A549 (cell line): Measurements from ENCODE around the gene RAB3GAP1. TPM values are rescaled to one million over a fixed set of nuclear protein-coding genes. Genes with fewer than 3 reads are reported as not detected.

Experiments
- ATAC-seq, 2 experiments: fragments of 200-7000 bp in 1 of 2; fragments of >200 bp in 1 of 2; cut with Nextera tagmentation in 1 of 2; cut with Tn5 transposase in 1 of 2; 3 replicates each; pipeline versions ENCODE4 v1.8.0 to v1.9.1; 2018 to 2020; ENCODE audit warnings: mild to moderate bottlenecking in 1 of 2, moderate library complexity in 1 of 2
- CTCF ChIA-PET: fragments of 300-600 bp; sonication (Branson Sonifier 250); formaldehyde crosslinking; extraction: SDS; loops from one replicate; lab custom pipeline; 2021; ENCODE audit warnings: antibody characterized with exemption, inconsistent platforms; lab: Yijun Ruan, JAX
- POLR2A ChIA-PET: fragments of 350-600 bp; formaldehyde crosslinking; extraction: SDS; loops from one replicate; lab custom pipeline; 2021; ENCODE audit warnings: antibody characterized with exemption, inconsistent platforms; lab: Yijun Ruan, JAX
- DNase-seq, 2 experiments: peaks; one replicate each; pipeline versions ENCODE4 v3.0.0 to v3.0.0-alpha.2; 2011 to 2016; ENCODE audit warnings: low read depth in 1 of 2, low spot score in 1 of 2
- FAIRE-seq: peaks from 2 replicates; lab custom pipeline; 2011; peaks lifted over from hg19 to GRCh38; lab: Jason Lieb, UNC
- H3K27ac ChIP-seq, 2 experiments: fragments of >200 bp; sonication (Bioruptor Twin); formaldehyde crosslinking; 3 replicates each; pipeline ENCODE4 v1.5.1; 2016 to 2017
- H3K4me1 ChIP-seq: fragments of >200 bp; sonication (Bioruptor Twin); formaldehyde crosslinking; 3 replicates; pipeline ENCODE4 v1.6.1; 2016
- H3K4me2 ChIP-seq: fragments of >200 bp; sonication (Bioruptor Twin); formaldehyde crosslinking; 3 replicates; pipeline ENCODE4 v1.6.1; 2016
- H3K4me3 ChIP-seq: fragments of >200 bp; sonication (Bioruptor Twin); formaldehyde crosslinking; 3 replicates; pipeline ENCODE4 v1.5.1; 2016
- H3K9me3 ChIP-seq: fragments of >200 bp; sonication (Bioruptor Twin); formaldehyde crosslinking; 3 replicates; pipeline ENCODE4 v1.6.1; 2016
- CEBPB ChIP-seq, 2 experiments: fragments of >200 bp in 1 of 2; sonication (Bioruptor Twin) in 1 of 2; formaldehyde crosslinking in 1 of 2; IDR thresholded peaks; 2 replicates each; pipeline ENCODE4 v1.6.1; 2012 to 2016
- CHD2 ChIP-seq: fragments of 150-350 bp; IDR thresholded peaks from 2 replicates; pipeline ENCODE4 v1.6.1; 2014; ENCODE audit warnings: low read length; ENCODE audit not compliant: partially characterized antibody
- CHD4 ChIP-seq: fragments of 200-600 bp; sonication (generic); IDR thresholded peaks from 2 replicates; pipeline ENCODE4 v1.6.1; 2016; ENCODE audit warnings: antibody characterized with exemption, mild to moderate bottlenecking, borderline replicate concordance
- E2F6 ChIP-seq: IDR thresholded peaks from 2 replicates; pipeline ENCODE4 v1.6.1; 2012; ENCODE audit warnings: low read depth, borderline replicate concordance
- ELK1 ChIP-seq: fragments of 150-350 bp; IDR thresholded peaks from 2 replicates; pipeline ENCODE4 v1.6.1; 2014; ENCODE audit warnings: low read depth, mild to moderate bottlenecking, low read length
- EP300 ChIP-seq, 2 experiments: fragments of >200 bp; sonication (Bioruptor Twin); formaldehyde crosslinking; IDR thresholded peaks; 2 replicates in 1 of 2; 3 replicates in 1 of 2; pipeline ENCODE4 v1.6.1; 2016 to 2017
- ESRRA ChIP-seq: fragments of 150-350 bp; IDR thresholded peaks from 2 replicates; pipeline ENCODE4 v1.6.1; 2014; ENCODE audit warnings: mild to moderate bottlenecking, low read length, borderline replicate concordance
- FOXS1 ChIP-seq: fragments of 250-450 bp; sonication (Bioruptor Pico); IDR thresholded peaks from 2 replicates; pipeline ENCODE4 v1.5.0; 2020; ENCODE audit warnings: mild to moderate bottlenecking, moderate library complexity
- GATA3 ChIP-seq: IDR thresholded peaks from 2 replicates; pipeline ENCODE4 v1.6.1; 2012; ENCODE audit warnings: borderline replicate concordance
- HDAC2 ChIP-seq: fragments of 200-600 bp; sonication (generic); IDR thresholded peaks from 2 replicates; pipeline ENCODE4 v1.6.1; 2016
- HEYL ChIP-seq: fragments of 250-450 bp; sonication (Bioruptor Pico); IDR thresholded peaks from 2 replicates; pipeline ENCODE4 v1.8.0; 2021; ENCODE audit warnings: mild to moderate bottlenecking, moderate library complexity
- HOXA7 ChIP-seq: fragments of 250-450 bp; sonication (Bioruptor Pico); IDR thresholded peaks from 2 replicates; pipeline ENCODE4 v1.5.0; 2020; ENCODE audit warnings: mild to moderate bottlenecking, moderate library complexity
- JUN ChIP-seq, 2 experiments: fragments of >200 bp; sonication (Bioruptor Twin); formaldehyde crosslinking; IDR thresholded peaks; 2 replicates in 1 of 2; 3 replicates in 1 of 2; pipeline ENCODE4 v1.6.1; 2016 to 2017
- KDM5A ChIP-seq: fragments of 200-600 bp; sonication (generic); IDR thresholded peaks from 2 replicates; pipeline ENCODE4 v1.6.1; 2016; ENCODE audit warnings: antibody characterized with exemption, mild to moderate bottlenecking
- MAFK ChIP-seq: fragments of 450-650 bp; IDR thresholded peaks from 2 replicates; pipeline ENCODE4 v1.6.1; 2014; ENCODE audit not compliant: partially characterized antibody
- MYC ChIP-seq: IDR thresholded peaks from 2 replicates; pipeline ENCODE4 v1.6.1; 2012; ENCODE audit warnings: mild to moderate bottlenecking, inconsistent platforms, low read length, improper control_type of control experiment, borderline replicate concordance
- NFE2L2 ChIP-seq: fragments of 150-350 bp; conservative IDR thresholded peaks from 2 replicates; pipeline ENCODE4 v1.6.1; 2014; ENCODE audit warnings: low read length
- NPAS2 ChIP-seq: fragments of 250-450 bp; sonication (Bioruptor Pico); IDR thresholded peaks from 2 replicates; pipeline ENCODE4 v1.8.0; 2022; ENCODE audit warnings: mild to moderate bottlenecking, moderate library complexity, borderline replicate concordance
- PBX3 ChIP-seq: IDR thresholded peaks from 2 replicates; pipeline ENCODE4 v1.6.1; 2012
- POLR2A ChIP-seq: IDR thresholded peaks from 2 replicates; pipeline ENCODE4 v1.6.1; 2012; ENCODE audit warnings: mild to moderate bottlenecking, low read length
- POLR2AphosphoS2 ChIP-seq: conservative IDR thresholded peaks from 2 replicates; pipeline ENCODE4 v1.6.1; 2012; ENCODE audit warnings: low read length, improper control_type of control experiment, inconsistent platforms
- RAD21 ChIP-seq, 2 experiments: fragments of >200 bp in 1 of 2; sonication (Bioruptor Twin) in 1 of 2; formaldehyde crosslinking in 1 of 2; IDR thresholded peaks in 1 of 2; conservative IDR thresholded peaks in 1 of 2; 2 replicates in 1 of 2; 3 replicates in 1 of 2; pipeline ENCODE4 v1.6.1; 2012 to 2018; ENCODE audit warnings: inconsistent platforms in 1 of 2
- RCOR1 ChIP-seq: fragments of 150-350 bp; IDR thresholded peaks from 2 replicates; pipeline ENCODE4 v1.6.1; 2014; ENCODE audit warnings: antibody characterized with exemption, low read length, low read depth
- REST ChIP-seq: fragments of 200-600 bp; sonication (generic); IDR thresholded peaks from 2 replicates; pipeline ENCODE4 v1.6.1; 2016; ENCODE audit warnings: antibody characterized with exemption, mild to moderate bottlenecking, moderate library complexity
- RNF2 ChIP-seq: fragments of 200-600 bp; sonication (generic); IDR thresholded peaks from 2 replicates; pipeline ENCODE4 v1.6.1; 2016; ENCODE audit warnings: low read depth, mild to moderate bottlenecking, antibody characterized with exemption, moderate library complexity, borderline replicate concordance
- SMC3 ChIP-seq: fragments of >200 bp; sonication (Bioruptor Twin); formaldehyde crosslinking; IDR thresholded peaks from 3 replicates; pipeline ENCODE4 v1.6.1; 2018; ENCODE audit warnings: inconsistent platforms
- SREBF2 ChIP-seq: fragments of 450-650 bp; IDR thresholded peaks from 2 replicates; pipeline ENCODE4 v1.6.1; 2014; ENCODE audit warnings: mild to moderate bottlenecking, moderate library complexity
- TFCP2L1 ChIP-seq: fragments of 250-450 bp; sonication (Bioruptor Pico); IDR thresholded peaks from 2 replicates; pipeline ENCODE4 v1.5.0; 2021; ENCODE audit warnings: mild to moderate bottlenecking
- ZC3H11A ChIP-seq: fragments of 450-650 bp; IDR thresholded peaks from 2 replicates; pipeline ENCODE4 v1.6.1; 2014; ENCODE audit warnings: antibody characterized with exemption, mild to moderate bottlenecking
- WGBS: methylation state at CpG from one replicate; pipeline ENCODE4 v1.1.6; 2017; ENCODE audit errors: missing lambda C conversion rate; 5-methylcytosine and 5-hydroxymethylcytosine counted together
- polyA plus RNA-seq, 4 experiments: library from polyadenylated mRNA; depleted of rRNA in 3 of 4; stranded (reverse); fragments of >200 nt; fragmentation: RNase III in 1 of 4; extraction: RNeasy Plus Mini Kit Qiagen cat#74134 plus additional on column Dnase treatment in 1 of 4; gene quantifications; 2 replicates in 3 of 4; 3 replicates in 1 of 4; pipeline ENCODE4 v1.2.3, GENCODE V29; 2011 to 2017

Gene RAB3GAP1
- polyA plus RNA-seq, 2 of the 4 experiments (the other 2 are of a cell fraction) = 29.7 to 44.6 TPM

GRCh38 chr2:135095591-135095990 lies 43.5 kb downstream of the RAB3GAP1 start:
- POLR2A ChIA-PET = no interaction called here
- no peaks in the 10 kb centered on the region for H3K9me3 ChIP-seq
- no peak overlapping the region for H3K27ac ChIP-seq
- no peak overlapping the region for H3K4me2 ChIP-seq
- ATAC-seq (no peak), FAIRE-seq (no peak), DNase-seq (no peak)
- H3K4me1 ChIP-seq = peaks cover 34% of the 10 kb centered on the region
- H3K4me3 ChIP-seq = no peak overlapping the region
- 93% methylated on average over 3 of the region's 3 CpGs for WGBS
- no peak for TF ChIP-seq CHD4
- TF ChIP-seq MYC = no peak
- TF ChIP-seq SREBF2 = no peak
- TF ChIP-seq FOXS1 (CRISPR knock-in tag) = no peak
- TF ChIP-seq EP300 (IDR thresholded peaks at IDR 0.05) = no peak
- TF ChIP-seq ZC3H11A = no peak
- TF ChIP-seq NPAS2 (CRISPR knock-in tag) = no peak
- TF ChIP-seq CHD2 = no peak
- no peak for TF ChIP-seq HEYL (CRISPR knock-in tag)
- TF ChIP-seq ELK1 = no peak
- no peak for TF ChIP-seq TFCP2L1
- TF ChIP-seq RCOR1 = no peak
- TF ChIP-seq GATA3 = no peak
- TF ChIP-seq HOXA7 (CRISPR knock-in tag) = no peak
- TF ChIP-seq, all 56 proteins: peak for 0
- CTCF ChIA-PET = no interaction called here

GRCh38 chr2:135096665-135097446 lies 44.8 kb downstream of the RAB3GAP1 start:
- WGBS = 79% methylated on average over 4 of the region's 4 CpGs
- Histone ChIP-seq H3K27ac (no peak overlapping the region), H3K9me3 (no peaks in the 10 kb centered on the region), H3K4me2 (no peak overlapping the region), H3K4me3 (no peak overlapping the region), H3K4me1 (peaks cover 22% of the 10 kb centered on the region)
- DNase-seq = no peak
- TF ChIP-seq MAFK (no peak), RAD21 (conservative IDR thresholded peaks at IDR 0.05 in 1 of 2, IDR thresholded peaks at IDR 0.05 in 1 of 2) (no peak), E2F6 (no peak), NFE2L2 (no peak), SMC3 (no peak), POLR2A (no peak), HDAC2 (no peak), JUN (IDR thresholded peaks at IDR 0.05) (no peak), RNF2 (no peak), POLR2AphosphoS2 (no peak), CHD4 (no peak), CHD2 (no peak)
- ATAC-seq = no peak
- no peak for FAIRE-seq
- CTCF ChIA-PET = no interaction called here
- POLR2A ChIA-PET = no interaction called here

- DNase-seq = no peak
- peaks cover 13% of the 10 kb centered on the region for H3K4me1 ChIP-seq
- H3K4me3 ChIP-seq = no peak overlapping the region
- ChIA-PET POLR2A (no interaction called here), CTCF (no interaction called here)
- TF ChIP-seq KDM5A (no peak), REST (no peak), SMC3 (no peak), NPAS2 (CRISPR knock-in tag) (no peak), ESRRA (no peak), PBX3 (no peak), CEBPB (IDR thresholded peaks at IDR 0.05) (no peak)
- ATAC-seq = no peak
- H3K27ac ChIP-seq = no peak overlapping the region
- WGBS = 93% methylated on average over 2 of the region's 2 CpGs
- no peaks in the 10 kb centered on the region for H3K9me3 ChIP-seq
- no peak for FAIRE-seq
- no peak overlapping the region for H3K4me2 ChIP-seq
Observed at GRCh38 chr2:135097532-135098231, 45.6 kb downstream of the RAB3GAP1 start.
